ENCODE measurements around the gene NUF2.

NUF2 gene

DNA sequence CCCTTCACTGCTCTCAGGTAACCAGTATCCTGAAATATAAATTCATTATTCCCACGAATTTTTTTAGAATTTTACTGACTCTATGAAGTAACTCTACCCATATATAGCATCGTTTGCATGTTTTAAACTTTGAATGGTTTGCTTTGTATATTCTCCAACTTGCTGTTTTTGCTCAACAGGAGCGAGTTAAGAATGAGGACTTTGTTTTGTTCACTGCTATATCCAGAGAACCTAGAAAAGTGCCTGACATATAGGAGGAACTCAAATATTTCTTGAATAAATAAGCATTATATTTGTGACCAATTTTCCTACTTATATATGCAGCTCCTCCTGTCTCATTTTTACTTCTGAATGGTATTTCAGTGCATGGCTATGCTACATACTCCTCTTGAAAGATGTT, 43.4 kb downstream of the NUF2 start:
- Mint-ChIP-seq H3K27me3 (peaks cover 2% of the 10 kb centered on the region), H3K4me3 (no peak overlapping the region), H3K9me3 (ENCODE audit: low read depth) (no peaks in the 10 kb centered on the region), H3K27ac (no peak overlapping the region), H3K4me1 (ENCODE audit: low read depth) (no peaks in the 10 kb centered on the region), H3K36me3 (no peaks in the 10 kb centered on the region)

GRCh38 chr1:163366555-163366954, 44.8 kb downstream of the NUF2 start:
- Mint-ChIP-seq H3K27me3 (peaks cover 2% of the 10 kb centered on the region), H3K27ac (no peak overlapping the region), H3K9me3 (ENCODE audit: low read depth) (no peaks in the 10 kb centered on the region), H3K4me1 (ENCODE audit: low read depth) (no peaks in the 10 kb centered on the region), H3K36me3 (no peaks in the 10 kb centered on the region), H3K4me3 (no peak overlapping the region)

GRCh38 chr1:163367721-163368120, 46.0 kb downstream of the NUF2 start:
- Mint-ChIP-seq H3K4me3 (no peak overlapping the region), H3K9me3 (ENCODE audit: low read depth) (no peaks in the 10 kb centered on the region), H3K36me3 (no peaks in the 10 kb centered on the region), H3K27me3 (peaks cover 6% of the 10 kb centered on the region), H3K27ac (no peak overlapping the region), H3K4me1 (ENCODE audit: low read depth) (no peaks in the 10 kb centered on the region)

GRCh38 chr1:163372576-163372975, 50.8 kb downstream of the NUF2 start:
- H3K4me3 Mint-ChIP-seq = no peak overlapping the region
- H3K4me1 Mint-ChIP-seq (ENCODE audit: low read depth) = no peaks in the 10 kb centered on the region
- peaks cover 12% of the 10 kb centered on the region for H3K27me3 Mint-ChIP-seq
- no peak overlapping the region for H3K27ac Mint-ChIP-seq
- no peaks in the 10 kb centered on the region for H3K9me3 Mint-ChIP-seq (ENCODE audit: low read depth)
- no peaks in the 10 kb centered on the region for H3K36me3 Mint-ChIP-seq

DNA sequence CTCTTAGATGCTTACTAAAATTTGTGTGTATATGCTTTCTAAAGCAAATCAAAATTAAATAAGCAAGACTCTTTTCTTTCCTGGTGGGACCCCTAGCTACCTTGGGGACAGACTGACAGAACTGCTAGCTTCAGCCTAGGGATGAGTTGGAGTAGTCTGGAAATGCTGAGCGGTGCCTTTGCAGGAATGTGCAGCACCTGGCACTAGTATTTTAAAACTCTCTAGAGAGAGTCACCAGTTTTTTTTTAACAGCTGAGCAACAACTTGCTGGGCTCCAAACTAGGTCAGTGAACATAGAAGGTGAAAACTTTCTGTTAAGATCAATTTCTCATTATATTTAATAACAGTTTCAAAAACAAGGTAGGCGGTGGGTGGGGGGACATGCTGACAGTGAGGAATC, 56.8 kb downstream of the NUF2 start:
- Mint-ChIP-seq H3K36me3 (no peaks in the 10 kb centered on the region), H3K27me3 (peaks cover 14% of the 10 kb centered on the region), H3K9me3 (ENCODE audit: low read depth) (no peaks in the 10 kb centered on the region), H3K4me1 (ENCODE audit: low read depth) (no peaks in the 10 kb centered on the region), H3K4me3 (no peak overlapping the region), H3K27ac (no peak overlapping the region)

DNA sequence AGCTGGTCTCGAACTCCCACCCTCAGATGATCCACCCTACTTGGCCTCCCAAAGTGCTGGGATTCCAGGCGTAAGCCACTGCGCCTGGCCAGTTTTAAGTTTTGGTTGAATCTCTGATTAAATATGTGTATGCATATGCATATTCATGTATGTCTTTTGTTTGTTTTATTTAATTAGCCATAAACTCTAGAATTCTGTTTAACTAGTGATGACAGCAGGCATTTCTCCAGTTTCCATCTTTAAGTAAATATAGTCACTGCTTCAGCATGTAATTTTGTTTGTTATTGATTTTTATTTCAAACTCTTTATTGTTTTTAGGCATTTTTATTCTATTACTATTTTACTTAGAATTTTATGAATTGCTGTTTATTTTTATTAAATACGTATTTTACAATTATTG, 58.0 kb downstream of the NUF2 start:
- Mint-ChIP-seq H3K4me3 (no peak overlapping the region), H3K9me3 (ENCODE audit: low read depth) (no peaks in the 10 kb centered on the region), H3K27ac (no peak overlapping the region), H3K27me3 (peaks cover 15% of the 10 kb centered on the region), H3K36me3 (no peaks in the 10 kb centered on the region), H3K4me1 (ENCODE audit: low read depth) (no peaks in the 10 kb centered on the region)

DNA sequence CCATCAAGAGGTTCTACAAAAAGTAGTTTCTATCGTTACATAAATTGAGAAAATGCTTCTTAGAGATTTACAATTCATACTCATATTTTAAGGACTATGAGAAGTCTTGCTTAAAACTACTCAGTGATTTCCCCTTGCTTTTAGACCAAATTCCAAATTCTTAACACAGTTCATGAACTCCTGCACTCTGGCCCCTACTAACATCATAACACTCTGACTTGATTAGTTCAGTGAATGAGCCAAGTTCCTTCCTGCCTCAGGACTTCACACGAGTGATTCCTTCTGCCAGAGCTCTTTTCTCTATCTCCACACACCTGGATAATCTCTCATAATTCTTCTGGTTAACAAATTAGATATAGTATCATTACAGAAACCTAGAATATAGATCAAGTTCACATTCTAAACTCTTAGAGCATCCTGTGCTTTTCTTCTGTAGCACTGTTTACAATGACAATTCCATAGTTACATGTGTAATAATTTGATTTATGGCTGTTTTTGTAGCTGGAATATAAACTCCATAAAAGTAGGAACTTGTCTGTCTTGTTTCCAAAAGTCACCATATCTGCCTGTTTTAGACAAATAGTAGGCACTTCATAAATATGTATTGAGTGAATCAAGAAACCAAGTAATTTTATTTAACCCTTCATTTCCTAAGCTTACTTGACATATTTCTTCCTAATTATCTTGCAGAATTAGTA, 59.9 kb downstream of the NUF2 start:
- Mint-ChIP-seq H3K36me3 (no peaks in the 10 kb centered on the region), H3K4me3 (no peak overlapping the region), H3K27me3 (peaks cover 12% of the 10 kb centered on the region), H3K9me3 (ENCODE audit: low read depth) (no peaks in the 10 kb centered on the region), H3K4me1 (ENCODE audit: low read depth) (no peaks in the 10 kb centered on the region), H3K27ac (no peak overlapping the region)

GRCh38 chr1:163382395-163382794, 60.6 kb downstream of the NUF2 start:
- no peaks in the 10 kb centered on the region for H3K9me3 Mint-ChIP-seq (ENCODE audit: low read depth)
- H3K36me3 Mint-ChIP-seq = no peaks in the 10 kb centered on the region
- no peak overlapping the region for H3K27ac Mint-ChIP-seq

DNA sequence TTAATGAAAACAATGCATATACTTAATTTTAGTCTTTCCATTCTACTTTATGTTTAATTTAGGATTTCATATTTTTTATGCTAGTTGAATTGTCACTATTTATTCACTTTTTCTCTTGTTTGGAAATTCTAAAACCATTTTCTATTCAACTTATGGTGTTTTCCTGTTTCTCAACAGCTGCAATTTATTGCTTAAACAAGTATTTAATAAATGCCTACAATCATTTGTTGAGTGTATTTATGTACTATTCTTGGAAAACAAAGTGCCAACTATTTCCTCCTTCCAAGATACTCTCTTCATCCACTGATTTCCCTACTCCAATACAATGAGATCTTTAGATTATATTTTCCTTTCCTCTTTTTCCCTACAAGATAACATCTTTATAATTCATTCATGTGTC, 65.4 kb downstream of the NUF2 start:
- Mint-ChIP-seq H3K36me3 (no peaks in the 10 kb centered on the region), H3K4me3 (no peak overlapping the region), H3K9me3 (ENCODE audit: low read depth) (no peaks in the 10 kb centered on the region), H3K4me1 (ENCODE audit: low read depth) (no peaks in the 10 kb centered on the region), H3K27ac (no peak overlapping the region), H3K27me3 (peaks cover 28% of the 10 kb centered on the region)

More at GRCh38 chr1:163382395-163382794, 60.6 kb downstream of the NUF2 start:
- Mint-ChIP-seq H3K4me1 (ENCODE audit: low read depth) (no peaks in the 10 kb centered on the region), H3K27me3 (peaks cover 13% of the 10 kb centered on the region), H3K4me3 (no peak overlapping the region)

DNA sequence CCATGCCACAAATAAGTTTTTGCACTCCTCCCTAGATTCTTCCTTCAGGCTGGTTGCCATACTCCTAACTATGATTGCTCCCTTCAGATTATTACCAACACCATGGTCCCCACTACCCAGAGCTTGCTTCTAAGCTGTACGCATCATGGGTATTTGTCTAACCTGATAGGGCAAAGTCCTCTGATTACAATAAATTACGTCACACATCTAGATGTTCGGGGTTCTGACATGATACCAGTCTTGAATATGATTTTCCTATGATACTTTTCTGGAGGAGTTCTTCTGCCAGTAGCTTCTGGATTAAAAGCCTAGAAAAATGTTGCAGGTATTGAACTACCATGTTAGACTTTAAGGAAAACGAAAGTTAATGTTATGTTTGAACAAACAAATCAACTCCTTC, 67.2 kb downstream of the NUF2 start:
- Mint-ChIP-seq H3K4me1 (ENCODE audit: low read depth) (no peaks in the 10 kb centered on the region), H3K9me3 (ENCODE audit: low read depth) (no peaks in the 10 kb centered on the region), H3K36me3 (no peaks in the 10 kb centered on the region), H3K27me3 (peaks cover 28% of the 10 kb centered on the region), H3K27ac (no peak overlapping the region), H3K4me3 (no peak overlapping the region)

- H3K27me3 Mint-ChIP-seq = peaks cover 15% of the 10 kb centered on the region
- H3K27ac Mint-ChIP-seq = no peak overlapping the region
- H3K9me3 Mint-ChIP-seq (ENCODE audit: low read depth) = no peaks in the 10 kb centered on the region
- no peaks in the 10 kb centered on the region for H3K4me1 Mint-ChIP-seq (ENCODE audit: low read depth)
- no peak overlapping the region for H3K4me3 Mint-ChIP-seq
- no peaks in the 10 kb centered on the region for H3K36me3 Mint-ChIP-seq
These were observed 74.0 kb downstream of the NUF2 start for GRCh38 chr1:163395790-163396189.

- H3K27ac Mint-ChIP-seq = no peak overlapping the region
- H3K4me3 Mint-ChIP-seq = no peak overlapping the region
- H3K36me3 Mint-ChIP-seq = no peaks in the 10 kb centered on the region
- H3K4me1 Mint-ChIP-seq (ENCODE audit: low read depth) = no peaks in the 10 kb centered on the region
- no peaks in the 10 kb centered on the region for H3K9me3 Mint-ChIP-seq (ENCODE audit: low read depth)
- H3K27me3 Mint-ChIP-seq = peaks cover 18% of the 10 kb centered on the region
These were observed 75.9 kb downstream of the NUF2 start for GRCh38 chr1:163397451-163398200.

- H3K27me3 Mint-ChIP-seq = peaks cover 13% of the 10 kb centered on the region
- no peaks in the 10 kb centered on the region for H3K9me3 Mint-ChIP-seq (ENCODE audit: low read depth)
These were observed 77.2 kb downstream of the NUF2 start for GRCh38 chr1:163399001-163399400.

GRCh38 chr1:163399976-163400601, 78.3 kb downstream of the NUF2 start:
- peaks cover 11% of the 10 kb centered on the region for H3K27me3 Mint-ChIP-seq
- H3K9me3 Mint-ChIP-seq (ENCODE audit: low read depth) = no peaks in the 10 kb centered on the region

More at GRCh38 chr1:163399001-163399400, 77.2 kb downstream of the NUF2 start:
- Mint-ChIP-seq H3K36me3 (no peaks in the 10 kb centered on the region), H3K27ac (no peak overlapping the region), H3K4me3 (no peak overlapping the region), H3K4me1 (ENCODE audit: low read depth) (no peaks in the 10 kb centered on the region)

DNA sequence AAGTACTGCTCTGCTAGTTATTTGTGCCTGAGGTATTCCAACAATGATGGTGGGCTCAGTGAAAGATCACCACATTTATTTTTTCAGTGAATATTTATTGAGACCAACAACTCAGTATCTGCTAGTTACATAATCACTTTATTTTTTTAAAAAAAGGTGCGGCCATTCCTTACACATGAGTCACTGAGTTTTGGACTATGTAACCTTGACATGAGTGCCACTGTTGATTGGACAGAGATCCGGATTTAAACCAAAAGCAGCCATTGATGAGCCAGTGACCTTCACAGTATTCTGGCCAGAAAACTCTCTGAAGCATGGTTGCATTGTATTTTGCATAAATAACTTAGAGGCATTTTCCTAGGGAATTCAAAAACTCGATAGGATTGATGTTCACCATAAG, 79.5 kb downstream of the NUF2 start:
- H3K4me3 Mint-ChIP-seq = no peak overlapping the region
- H3K27ac Mint-ChIP-seq = no peak overlapping the region
- H3K9me3 Mint-ChIP-seq (ENCODE audit: low read depth) = no peaks in the 10 kb centered on the region
- H3K27me3 Mint-ChIP-seq = peaks cover 11% of the 10 kb centered on the region
- H3K4me1 Mint-ChIP-seq (ENCODE audit: low read depth) = no peaks in the 10 kb centered on the region
- H3K36me3 Mint-ChIP-seq = no peaks in the 10 kb centered on the region

More at GRCh38 chr1:163399976-163400601, 78.3 kb downstream of the NUF2 start:
- no peaks in the 10 kb centered on the region for H3K4me1 Mint-ChIP-seq (ENCODE audit: low read depth)
- no peaks in the 10 kb centered on the region for H3K36me3 Mint-ChIP-seq
- no peak overlapping the region for H3K27ac Mint-ChIP-seq
- no peak overlapping the region for H3K4me3 Mint-ChIP-seq

Data from activated naive CD8-positive, alpha-beta T cell (primary cell).